K562 (cell line): ENCODE data around the gene TALDO1. TPM values are rescaled to one million over a fixed set of nuclear protein-coding genes. Genes with fewer than 3 reads are reported as not detected.

ENCODE experiments used
- ATAC-seq: fragments of 200-7000 bp; cut with Tn5 transposase; 3 replicates; pipeline ENCODE4 v1.9.1; 2020; ENCODE audit warnings: moderate library complexity
- BruUV-seq: library from RNA; stranded (reverse); fragments of 400-500 nt; replicated peaks from 2 replicates; lab custom pipeline; 2021; lab: Mats Ljungman, UMichigan
- CTCF ChIA-PET: fragments of 300-600 bp; formaldehyde crosslinking; extraction: SDS; loops from one replicate; lab custom pipeline; 2021; ENCODE audit warnings: low intra/inter-chr PET ratio; lab: Yijun Ruan, JAX
- POLR2A ChIA-PET: fragments of 300-600, 350-650 bp; sonication (Branson Sonifier 250); formaldehyde crosslinking; extraction: SDS; loops from one replicate; lab custom pipeline; 2021; ENCODE audit warnings: antibody characterized with exemption, inconsistent platforms; lab: Yijun Ruan, JAX
- DNase-seq, 4 experiments: peaks; one replicate each; pipeline versions ENCODE4 v3.0.0 to v3.0.0-alpha.2; 2011 to 2018; ENCODE audit warnings: low spot score in 3 of 4, mixed read lengths in 3 of 4; ENCODE audit errors: extremely low read depth in 1 of 4
- FAIRE-seq: peaks from 2 replicates; lab custom pipeline; 2011; peaks lifted over from hg19 to GRCh38; lab: Jason Lieb, UNC
- H2AFZ ChIP-seq: 2 replicates; pipeline ENCODE4 v1.6.0; 2011; ENCODE audit warnings: low read depth, low read length, control low read depth, inconsistent platforms
- H3K27ac ChIP-seq: fragments of 200-600 bp; 3 replicates; pipeline ENCODE4 v1.8.0; 2011; ENCODE audit warnings: low read depth, mild to moderate bottlenecking, control low read depth, inconsistent platforms, low read length, moderate library complexity, mixed read lengths; ENCODE audit errors: extremely low read depth
- H3K27me3 ChIP-seq, 2 experiments: fragments of 300-600 bp in 1 of 2; 2 replicates in 1 of 2; 3 replicates in 1 of 2; pipeline versions ENCODE4 v1.6.0 to v1.8.0; 2011; ENCODE audit warnings: inconsistent platforms in 2 of 2, low read length in 2 of 2, mild to moderate bottlenecking in 1 of 2, mixed read lengths in 1 of 2, moderate library complexity in 1 of 2; ENCODE audit not compliant: control insufficient read depth in 2 of 2, insufficient read depth in 2 of 2
- H3K36me3 ChIP-seq: fragments of 300-600 bp; 3 replicates; pipeline ENCODE4 v1.8.0; 2011; ENCODE audit warnings: mild to moderate bottlenecking, low read length, inconsistent platforms; ENCODE audit not compliant: control insufficient read depth, insufficient read depth
- H3K4me1 ChIP-seq, 2 experiments: fragments of 200-600 bp in 1 of 2; replicated peaks in 1 of 2; 2 replicates in 1 of 2; 3 replicates in 1 of 2; pipeline versions ENCODE4 v1.5.1 to v1.8.0; 2011; ENCODE audit warnings: inconsistent platforms in 2 of 2, low read length in 2 of 2, mild to moderate bottlenecking in 1 of 2, mixed read lengths in 1 of 2, moderate library complexity in 1 of 2; ENCODE audit not compliant: control insufficient read depth in 2 of 2, insufficient read depth in 2 of 2
- H3K4me2 ChIP-seq: 2 replicates; pipeline ENCODE4 v1.6.1; 2011; ENCODE audit warnings: low read length, control low read depth, inconsistent platforms, mixed read lengths; ENCODE audit not compliant: insufficient read depth
- H3K4me3 ChIP-seq: fragments of 200-600 bp; sonication (generic), shearing (Covaris generic); 2 replicates; pipeline ENCODE4 v1.5.1; 2016; ENCODE audit warnings: control low read depth, inconsistent platforms
- H3K79me2 ChIP-seq: fragments of 200-600 bp; 3 replicates; pipeline ENCODE4 v1.8.0; 2011; ENCODE audit warnings: low read length, inconsistent platforms; ENCODE audit not compliant: control insufficient read depth, insufficient read depth
- H3K9ac ChIP-seq, 2 experiments: 2 replicates each; pipeline versions ENCODE4 v1.6.0 to v1.6.1; 2011; ENCODE audit warnings: low read depth in 2 of 2, low read length in 2 of 2, control low read depth in 1 of 2, inconsistent platforms in 1 of 2, mild to moderate bottlenecking in 1 of 2, mixed read lengths in 1 of 2; ENCODE audit not compliant: insufficient read depth in 1 of 2
- H3K9me1 ChIP-seq: one replicate; pipeline ENCODE4 v1.6.0; 2011; ENCODE audit warnings: inconsistent platforms, mild to moderate bottlenecking, low read length, moderate library complexity; ENCODE audit not compliant: control insufficient read depth, insufficient read depth
- H3K9me3 ChIP-seq: replicated peaks from 2 replicates; pipeline ENCODE4 v1.5.1; 2011; ENCODE audit warnings: low read depth, low read length, inconsistent platforms; ENCODE audit not compliant: control insufficient read depth, insufficient read depth
- H4K20me1 ChIP-seq: replicated peaks from 2 replicates; pipeline ENCODE4 v1.6.1; 2011; ENCODE audit warnings: low read length, inconsistent platforms, mixed read lengths; ENCODE audit not compliant: control insufficient read depth, insufficient read depth
- POLR2G ChIP-seq: fragments of 200-400 bp; formaldehyde crosslinking; IDR thresholded peaks from 2 replicates; pipeline ENCODE4 v1.6.1; 2017; ENCODE audit warnings: low read depth, mild to moderate bottlenecking, antibody characterized with exemption, low read length, moderate library complexity
- WGBS: fragments of 100-300 bp; shearing (Covaris generic); methylation state at CpG from one replicate; pipeline ENCODE4 v1.1.6; 2016; ENCODE audit warnings: low coverage, mixed read lengths; ENCODE audit not compliant: insufficient coverage; ENCODE audit errors: missing lambda C conversion rate; 5-methylcytosine and 5-hydroxymethylcytosine counted together
- in situ Hi-C: fragments of 300-500 bp; cut with MboI; formaldehyde crosslinking; loops from 4 replicates; pipeline ENCODE4 v1.15.0; 2018; ENCODE audit warnings: inconsistent platforms, mixed read lengths
- intact Hi-C: fragments of 100-400 bp; cut with micrococcal nuclease; formaldehyde crosslinking; loops from 2 replicates; pipeline ENCODE4 v1.14.2; 2022
- polyA plus RNA-seq, 8 experiments: library from polyadenylated mRNA; depleted of rRNA in 4 of 8; stranded (reverse) in 5 of 8; unstranded in 3 of 8; fragments of >200 nt; fragmentation: Nextera tagmentation in 2 of 8; fragmentation: Illumina TruSeq in 1 of 8; extraction: Ambion mirVana in 2 of 8; extraction: Trizol in 1 of 8; gene quantifications; 2 replicates each; pipeline versions ENCODE4 v1.2.1 to v1.2.3, GENCODE V29; 2011 to 2014; ENCODE audit warnings: inconsistent platforms in 1 of 8, missing spikeins in 1 of 8
- total RNA-seq, 7 experiments: library from RNA; depleted of rRNA in 6 of 7; stranded (reverse); fragments of >200 nt in 6 of 7; fragmentation: Illumina TruSeq in 2 of 7; extraction: Trizol in 2 of 7; gene quantifications; 2 replicates each; pipeline versions ENCODE4 v1.2.1 to v1.2.3, GENCODE V29; 2011 to 2021; ENCODE audit warnings: low replicate concordance in 1 of 7
- TF ChIP-seq, protein P1 (sequence below), 2 experiments: fragments of 450-650 bp; IDR thresholded peaks; 2 replicates each; pipeline ENCODE4 v1.6.1; 2018; ENCODE audit warnings: mild to moderate bottlenecking in 2 of 2, low read depth in 1 of 2; ENCODE audit not compliant: partially characterized antibody in 2 of 2

The TALDO1 gene
- total and polyA plus RNA-seq, 9 of the 15 experiments (the other 6 are each of a cell fraction or from before 2014, with no cell fraction given), result 260 to 541 (median 441) TPM

DNA sequence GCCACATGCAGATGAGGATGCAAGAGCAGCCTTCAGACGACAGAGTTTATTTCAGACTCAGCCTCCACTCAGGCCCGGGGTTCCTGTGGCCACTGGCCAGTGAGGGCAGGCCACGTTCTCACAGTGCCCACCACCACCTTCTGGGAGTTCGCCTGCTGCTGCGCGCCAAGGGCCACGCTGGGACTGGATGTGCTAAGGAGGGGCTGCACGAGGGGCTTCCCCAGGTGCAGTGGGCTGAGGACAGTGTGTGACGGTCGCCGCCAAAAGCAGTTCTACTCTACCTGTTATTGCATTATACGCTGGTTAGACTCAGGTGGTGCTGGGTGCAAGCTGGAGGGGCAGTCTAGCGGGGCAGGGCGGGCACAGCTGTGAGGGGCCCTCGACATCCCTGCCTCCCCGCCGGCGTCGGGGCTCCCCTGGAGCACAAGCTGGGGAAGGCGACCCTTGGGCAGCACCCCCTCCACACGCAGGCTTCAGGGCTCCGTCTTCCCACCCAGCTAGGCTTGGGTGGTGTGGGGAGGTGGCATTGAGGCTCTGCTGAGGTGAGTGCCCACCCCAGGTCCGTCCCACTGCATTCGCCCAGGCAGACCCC, 39.9 kb downstream of the TALDO1 start:
- Histone ChIP-seq H3K9me3 (no peaks in the 10 kb centered on the region), H3K27ac (no peak overlapping the region)
- peak; percentile 66 for TF ChIP-seq POLR2G
- TF ChIP-seq, protein P1, sequence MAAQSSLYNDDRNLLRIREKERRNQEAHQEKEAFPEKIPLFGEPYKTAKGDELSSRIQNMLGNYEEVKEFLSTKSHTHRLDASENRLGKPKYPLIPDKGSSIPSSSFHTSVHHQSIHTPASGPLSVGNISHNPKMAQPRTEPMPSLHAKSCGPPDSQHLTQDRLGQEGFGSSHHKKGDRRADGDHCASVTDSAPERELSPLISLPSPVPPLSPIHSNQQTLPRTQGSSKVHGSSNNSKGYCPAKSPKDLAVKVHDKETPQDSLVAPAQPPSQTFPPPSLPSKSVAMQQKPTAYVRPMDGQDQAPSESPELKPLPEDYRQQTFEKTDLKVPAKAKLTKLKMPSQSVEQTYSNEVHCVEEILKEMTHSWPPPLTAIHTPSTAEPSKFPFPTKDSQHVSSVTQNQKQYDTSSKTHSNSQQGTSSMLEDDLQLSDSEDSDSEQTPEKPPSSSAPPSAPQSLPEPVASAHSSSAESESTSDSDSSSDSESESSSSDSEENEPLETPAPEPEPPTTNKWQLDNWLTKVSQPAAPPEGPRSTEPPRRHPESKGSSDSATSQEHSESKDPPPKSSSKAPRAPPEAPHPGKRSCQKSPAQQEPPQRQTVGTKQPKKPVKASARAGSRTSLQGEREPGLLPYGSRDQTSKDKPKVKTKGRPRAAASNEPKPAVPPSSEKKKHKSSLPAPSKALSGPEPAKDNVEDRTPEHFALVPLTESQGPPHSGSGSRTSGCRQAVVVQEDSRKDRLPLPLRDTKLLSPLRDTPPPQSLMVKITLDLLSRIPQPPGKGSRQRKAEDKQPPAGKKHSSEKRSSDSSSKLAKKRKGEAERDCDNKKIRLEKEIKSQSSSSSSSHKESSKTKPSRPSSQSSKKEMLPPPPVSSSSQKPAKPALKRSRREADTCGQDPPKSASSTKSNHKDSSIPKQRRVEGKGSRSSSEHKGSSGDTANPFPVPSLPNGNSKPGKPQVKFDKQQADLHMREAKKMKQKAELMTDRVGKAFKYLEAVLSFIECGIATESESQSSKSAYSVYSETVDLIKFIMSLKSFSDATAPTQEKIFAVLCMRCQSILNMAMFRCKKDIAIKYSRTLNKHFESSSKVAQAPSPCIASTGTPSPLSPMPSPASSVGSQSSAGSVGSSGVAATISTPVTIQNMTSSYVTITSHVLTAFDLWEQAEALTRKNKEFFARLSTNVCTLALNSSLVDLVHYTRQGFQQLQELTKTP (IDR thresholded peaks at IDR 0.05; ENCODE audit: low read depth in 1 of 2, partially characterized antibody in 2 of 2), result no peak
- TF ChIP-seq, all 486 proteins: peak for 1
- BruUV-seq, result no TSS peak
- POLR2A ChIA-PET, result interaction anchor here (0.6 to 1.1 kb wide), 3 partner anchors 18 to 85 kb away, joined by 3 to 4 read pairs (median 3); partner anchors contain the start of gene PIDD1
- H4K20me1 ChIP-seq, result no peaks in the 10 kb centered on the region
- no peak overlapping the region for H2AFZ ChIP-seq
- H3K4me3 ChIP-seq, result no peak overlapping the region
- no peak for ATAC-seq
- peaks cover 3% of the 10 kb centered on the region for H3K9me1 ChIP-seq
- DNase-seq, result no peak
- no peaks in the 10 kb centered on the region for H3K79me2 ChIP-seq
- in situ Hi-C loops (no loop called here), intact Hi-C loops (no loop called here)
- CTCF ChIA-PET, result no interaction called here
- H3K9ac ChIP-seq, result peak overlapping the region in 1 of 2 experiments; percentile 58; a peak in 2 of 4 replicates
- H3K4me2 ChIP-seq, result no peak overlapping the region
- no peak for FAIRE-seq
- 70% methylated on average over 16 of the region's 24 CpGs for WGBS
- H3K4me1 ChIP-seq, result peaks cover 0 to 74% of the 10 kb centered on the region in 2 experiments; a peak in 2 of 5 replicates
- H3K36me3 ChIP-seq, result peaks cover 9% of the 10 kb centered on the region; the same call in 1 of the 3 replicates
- no peaks in the 10 kb centered on the region for H3K27me3 ChIP-seq
